ENCODE data around the gene ANO1.

- TF ChIP-seq POLR2A (IDR thresholded peaks at IDR 0.05), result no peak
- no peak for TF ChIP-seq CTCF (IDR thresholded peaks at IDR 0.05)
- peak in 2 of 3 donors; percentile 17 to 88 for TF ChIP-seq POLR2AphosphoS5 (IDR thresholded peaks at IDR 0.05)
- no peak for TF ChIP-seq EP300 (IDR thresholded peaks at IDR 0.05)
Measured at GRCh38 chr11:70159627-70160570, 81.8 kb downstream of the ANO1 start.
